Measurements from ENCODE around the gene DERA.
"Not testable (repeated sequence)": the region's sequence is repeated elsewhere in the genome, so short reads cannot be mapped to it uniquely, and the experiment has no call there.

Gene DERA

DNA sequence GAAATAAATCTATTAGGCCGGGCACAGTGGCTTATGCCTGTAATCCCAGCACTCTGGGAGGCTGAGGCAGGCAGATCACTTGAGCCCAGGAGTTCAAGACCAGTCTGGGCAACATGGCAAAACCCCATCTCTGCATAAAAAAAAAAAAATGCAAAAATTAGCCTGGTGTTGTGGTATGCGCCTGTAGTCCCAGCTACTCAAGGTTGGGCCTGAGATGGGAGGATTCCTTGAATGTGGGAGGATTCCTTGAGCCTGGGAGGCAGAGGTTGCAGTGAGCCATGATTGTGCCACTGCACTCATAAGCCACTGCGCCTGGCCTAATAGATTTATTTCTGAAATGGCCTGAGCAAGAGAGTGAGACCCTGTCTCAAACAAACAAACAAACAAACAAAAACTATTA is 55.9 kb downstream of the DERA start:
- DNase-seq, result not testable (repeated sequence)

DNA sequence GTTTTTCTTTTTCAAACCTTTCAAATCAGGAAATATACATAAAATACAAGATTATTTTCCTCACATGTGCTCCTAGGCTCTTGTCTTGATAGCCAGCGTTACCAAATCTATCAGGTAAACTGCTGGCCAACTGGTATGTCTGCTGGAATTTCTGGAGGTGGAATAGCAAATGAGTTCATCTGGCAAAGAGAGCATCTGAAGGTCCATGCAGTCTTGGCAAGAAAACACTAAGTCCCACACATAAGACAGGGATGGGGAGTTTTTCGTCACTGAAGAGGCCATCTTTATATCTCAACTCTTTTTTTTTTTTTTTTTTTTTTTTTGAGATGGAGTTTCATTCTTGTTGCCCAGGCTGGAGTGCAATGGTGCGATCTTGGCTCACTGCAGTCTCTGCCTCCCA is 60.1 kb downstream of the DERA start:
- DNase-seq, result no peak

DNA sequence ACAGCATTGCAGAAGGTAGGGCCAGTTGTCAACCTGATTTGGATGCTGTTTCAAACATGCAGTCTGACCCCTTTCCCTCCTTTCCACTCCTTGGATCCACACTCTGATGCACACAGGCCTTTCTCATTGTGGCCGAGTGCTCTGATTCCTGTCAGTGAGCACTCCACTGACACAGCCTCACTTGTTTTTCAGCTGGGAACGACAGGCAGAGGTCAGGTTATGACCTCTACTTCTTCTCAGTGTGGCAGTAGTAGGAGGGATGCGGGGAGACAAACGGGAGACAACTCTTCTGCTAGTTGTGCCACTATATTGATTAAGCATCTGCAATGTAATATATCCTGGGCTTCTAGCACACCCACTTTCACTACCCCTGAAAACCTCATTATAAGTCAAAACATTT is 61.8 kb downstream of the DERA start:
- DNase-seq, result no peak

DNA sequence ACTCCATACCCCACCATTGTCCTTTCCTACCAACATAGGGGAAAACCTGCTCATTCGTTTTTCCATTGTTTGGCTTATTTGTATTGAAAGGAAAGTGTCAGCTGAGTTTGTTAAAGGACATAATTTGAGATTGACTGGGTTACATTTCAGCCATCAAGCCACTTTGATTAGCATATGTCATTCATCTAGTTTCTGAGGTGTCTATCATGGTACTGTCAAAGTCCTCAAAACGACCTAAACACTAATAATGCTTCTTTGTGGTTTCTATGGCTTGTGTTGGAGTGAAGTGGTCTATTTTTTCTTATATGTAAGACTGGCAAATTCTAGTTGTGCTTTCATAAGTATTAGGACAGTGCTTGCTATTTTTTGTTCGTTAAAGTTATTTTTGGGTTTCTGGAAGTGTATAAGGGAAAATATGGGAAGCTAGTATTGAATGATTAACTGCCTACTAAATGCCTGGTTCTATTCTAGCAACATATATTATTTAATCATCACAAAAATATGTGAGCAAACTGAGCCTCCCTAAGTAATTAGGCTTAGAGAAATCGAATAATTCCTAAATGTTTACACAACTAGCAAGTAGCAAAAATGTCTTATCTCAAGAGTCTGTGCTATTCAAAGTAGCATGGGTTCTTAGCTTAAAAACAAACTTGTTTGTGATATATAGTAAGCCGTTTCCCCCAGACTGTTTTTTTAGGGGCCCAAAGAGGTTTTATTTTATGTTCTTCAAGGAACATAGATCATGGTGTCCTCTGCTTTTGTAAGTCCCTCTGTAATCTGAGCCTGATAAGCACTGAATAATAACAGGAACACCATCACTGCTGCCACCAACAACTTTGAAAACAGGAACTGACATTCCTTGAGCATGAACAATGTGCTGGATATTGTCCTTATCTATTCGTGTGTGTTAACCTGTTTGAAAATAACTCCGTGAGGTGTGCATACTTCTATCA is 67.1 kb downstream of the DERA start:
- DNase-seq, result no peak

DNA sequence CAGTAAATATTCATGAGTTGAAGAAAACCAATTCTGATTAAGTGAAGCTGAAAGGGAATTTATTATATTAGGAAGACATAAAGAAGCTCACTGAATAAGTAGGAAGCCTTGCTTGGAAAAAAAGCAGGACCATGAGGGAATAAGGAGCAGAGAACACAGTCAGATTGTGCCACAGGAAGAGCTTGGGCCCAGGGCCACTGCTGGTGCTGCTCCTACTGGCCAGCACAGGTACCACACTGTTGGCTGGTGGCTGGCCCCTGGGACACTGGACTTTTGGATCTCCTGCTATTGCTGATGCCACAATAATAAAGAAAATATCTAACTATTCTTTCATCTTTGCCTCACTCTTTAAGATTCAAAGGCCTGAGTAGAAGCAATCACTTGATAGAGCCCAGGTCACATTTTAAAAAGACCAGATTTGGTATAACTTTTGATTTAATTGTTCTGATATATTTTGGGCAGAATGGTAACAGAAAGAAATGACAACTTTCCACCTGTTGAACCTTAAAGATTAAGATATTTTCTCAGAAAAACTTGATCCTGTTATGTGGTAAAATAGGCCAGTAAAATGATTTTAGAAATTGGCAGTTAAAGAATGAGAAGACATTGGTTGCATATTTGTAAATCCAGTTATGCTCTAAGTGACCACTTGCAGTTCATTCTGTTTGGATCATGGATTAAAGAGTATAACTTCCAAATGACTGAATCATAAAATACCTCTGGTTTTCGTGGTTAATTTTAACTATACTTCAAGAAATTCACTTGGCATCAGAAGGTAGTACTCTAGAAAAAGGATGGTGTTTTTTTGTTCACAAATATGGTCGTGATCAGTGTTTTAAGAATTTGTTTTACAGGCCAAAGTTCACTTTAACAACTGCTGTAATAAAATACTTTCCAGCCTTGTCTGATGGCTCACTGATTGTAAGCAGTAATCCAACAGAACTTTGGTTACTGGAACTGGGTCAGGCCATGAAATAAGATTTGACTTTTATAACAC is 68.3 kb downstream of the DERA start:
- DNase-seq, result no peak

DNA sequence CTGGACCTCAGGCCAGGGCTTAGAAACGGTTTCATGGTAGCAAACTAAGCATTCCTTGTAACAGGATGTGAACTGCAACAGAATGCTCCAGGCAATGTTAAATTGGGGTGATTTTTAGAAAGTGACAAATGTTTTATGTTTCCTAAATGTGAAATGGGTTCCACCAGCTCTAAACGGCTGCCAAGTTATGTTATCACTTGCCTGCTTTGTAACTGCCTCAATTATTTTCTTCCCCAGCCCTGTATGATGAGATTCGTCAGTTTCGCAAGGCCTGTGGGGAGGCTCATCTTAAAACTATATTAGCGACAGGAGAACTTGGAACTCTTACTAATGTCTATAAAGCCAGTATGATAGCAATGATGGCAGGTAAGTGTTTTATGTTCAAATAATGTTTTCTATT is 70.9 kb downstream of the DERA start:
- no peak for DNase-seq

DNA sequence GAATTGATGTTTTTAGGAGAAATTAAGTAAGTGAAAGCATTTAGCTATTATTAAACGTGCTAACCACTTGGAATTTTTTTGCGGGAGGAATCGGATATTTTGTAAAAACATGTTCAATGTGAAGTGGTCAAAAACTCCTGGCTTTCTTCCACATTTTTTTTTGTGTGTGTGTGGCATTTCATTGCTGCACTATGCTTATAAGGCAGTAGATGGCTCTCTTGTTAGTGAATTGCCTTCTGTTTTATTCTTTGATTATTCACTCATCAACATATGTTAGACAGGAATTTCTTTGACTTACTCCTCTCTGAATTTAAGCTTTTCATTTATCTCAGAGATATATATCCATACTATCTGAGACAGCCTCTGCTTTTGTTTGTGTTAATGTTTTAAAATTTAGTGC is 71.3 kb downstream of the DERA start:
- DNase-seq, result no peak

DNA sequence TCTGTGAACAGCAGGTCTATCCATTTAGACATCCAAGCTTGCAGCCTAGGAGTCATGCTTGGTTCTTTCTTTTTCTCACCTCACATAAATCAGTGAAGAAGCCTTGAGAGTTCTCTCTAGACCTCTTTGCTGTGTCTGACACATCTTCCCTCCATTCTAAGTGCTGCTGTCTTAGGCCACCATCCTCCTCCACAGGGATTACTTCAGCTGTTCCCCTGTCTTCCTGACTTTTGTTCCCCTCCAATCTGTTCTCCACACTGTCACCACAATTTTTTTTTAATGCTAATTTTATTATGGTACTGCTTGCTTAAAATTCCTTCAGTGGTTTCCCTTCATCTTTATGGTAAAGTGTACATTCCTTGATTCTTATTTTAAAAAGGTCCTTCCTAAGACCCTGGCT is 71.8 kb downstream of the DERA start:
- no peak for DNase-seq

DNA sequence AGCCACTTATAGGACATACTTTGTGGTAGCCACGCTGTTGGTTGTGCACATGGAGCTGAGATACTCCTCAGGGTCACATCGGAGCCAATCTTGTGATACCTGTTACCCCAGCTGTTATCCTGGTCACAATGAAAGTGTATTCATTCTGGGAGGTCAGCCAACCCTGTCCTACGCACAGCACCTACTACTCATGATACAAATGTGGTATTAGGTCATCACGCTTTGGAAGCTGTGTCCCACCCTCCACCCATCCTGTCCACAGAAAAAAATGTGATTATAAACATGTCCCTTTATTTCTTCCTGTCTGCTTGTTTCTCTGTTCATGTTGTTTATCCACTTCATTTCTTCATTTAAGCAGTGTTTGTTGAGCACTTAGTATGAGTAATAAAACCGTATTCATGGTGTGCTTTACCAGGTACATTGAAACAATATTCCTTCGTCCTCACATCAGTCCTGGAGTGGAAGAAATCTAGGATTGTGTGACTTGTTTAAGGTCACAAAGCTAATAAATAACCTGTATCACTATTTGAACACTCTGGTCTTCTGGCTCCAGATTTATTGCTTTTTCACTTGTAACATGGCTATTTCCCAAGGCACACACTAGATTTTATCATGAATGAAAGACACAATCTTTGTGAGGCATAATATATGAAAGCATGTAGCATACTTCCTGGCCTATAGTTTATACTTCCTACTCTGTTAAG is 73.1 kb downstream of the DERA start:
- DNase-seq, result no peak

DNA sequence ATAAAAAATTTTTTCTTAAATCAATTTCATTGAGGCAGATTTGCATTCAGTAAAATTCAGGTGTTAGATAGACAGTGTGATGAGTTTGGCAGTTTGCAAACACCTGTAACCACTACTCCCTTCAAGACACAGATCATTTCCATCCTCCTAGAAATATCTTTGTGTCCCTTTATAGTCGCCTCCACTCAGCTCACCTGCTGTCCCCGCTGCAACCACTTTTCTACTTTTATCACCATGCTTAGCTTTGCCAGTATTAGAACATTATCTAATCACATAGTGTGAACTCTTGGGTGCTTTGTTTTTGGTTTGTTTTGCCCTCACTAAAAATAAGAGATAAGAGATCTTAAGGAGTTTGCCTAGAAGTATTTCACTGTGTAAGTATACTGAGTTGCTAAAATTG is 73.8 kb downstream of the DERA start:
- DNase-seq, result no peak

DNA sequence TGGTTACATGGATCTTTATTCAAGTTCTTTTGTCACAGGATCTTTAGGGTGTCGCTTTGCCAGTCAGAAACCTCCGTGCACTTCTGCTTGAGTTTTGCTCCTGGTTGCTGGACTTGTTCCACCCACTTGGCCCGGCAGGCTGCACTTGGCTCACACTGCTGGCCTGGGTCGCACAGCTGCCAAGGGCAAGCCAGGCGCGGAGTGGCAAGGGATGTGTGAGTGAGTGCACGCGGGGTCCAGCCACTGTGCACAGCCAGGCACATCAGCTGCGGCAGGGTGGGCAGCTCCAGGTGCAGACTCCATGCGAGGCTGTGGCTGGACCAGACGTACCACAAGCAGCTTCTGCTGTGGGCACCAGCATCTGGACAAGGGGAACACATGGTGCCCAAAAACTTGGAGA is 76.6 kb downstream of the DERA start:
- no peak for DNase-seq

DNA sequence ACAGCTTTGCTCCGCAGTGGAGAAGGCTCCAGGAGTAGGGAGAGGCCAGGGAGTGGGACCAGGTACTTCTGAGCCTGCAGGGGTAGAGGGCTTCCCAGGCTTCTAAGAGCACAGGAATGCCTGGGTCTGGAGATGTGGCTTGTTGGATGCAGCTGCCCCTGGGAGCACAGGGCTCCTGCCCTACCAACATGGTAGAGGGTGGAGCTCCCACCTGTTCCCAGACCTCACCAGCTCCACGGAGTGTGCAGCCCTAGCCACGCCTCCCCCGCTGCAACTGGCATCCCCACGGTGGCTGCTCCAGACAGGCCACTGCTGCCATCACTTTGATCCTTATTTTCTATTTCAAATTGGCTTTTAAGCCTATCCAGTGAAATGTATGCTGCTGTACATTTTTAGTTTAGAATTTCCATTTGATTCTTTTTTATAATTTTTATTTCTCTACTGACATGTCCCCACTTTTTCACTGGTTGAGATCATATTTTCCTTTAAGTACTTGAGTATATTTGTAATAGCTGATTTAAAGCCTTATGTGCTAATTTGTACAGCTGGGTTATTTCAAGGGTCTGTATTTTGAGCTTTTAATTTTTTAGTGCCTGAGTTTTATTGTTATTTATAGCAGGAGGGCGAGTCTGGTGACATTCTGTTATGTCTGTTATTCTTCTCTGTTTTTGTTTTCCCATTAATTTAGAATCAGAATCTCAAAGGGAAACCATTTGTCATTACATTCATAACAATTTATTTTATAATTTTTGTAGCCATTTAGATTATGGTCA is 78.0 kb downstream of the DERA start:
- DNase-seq, result no peak

DNA sequence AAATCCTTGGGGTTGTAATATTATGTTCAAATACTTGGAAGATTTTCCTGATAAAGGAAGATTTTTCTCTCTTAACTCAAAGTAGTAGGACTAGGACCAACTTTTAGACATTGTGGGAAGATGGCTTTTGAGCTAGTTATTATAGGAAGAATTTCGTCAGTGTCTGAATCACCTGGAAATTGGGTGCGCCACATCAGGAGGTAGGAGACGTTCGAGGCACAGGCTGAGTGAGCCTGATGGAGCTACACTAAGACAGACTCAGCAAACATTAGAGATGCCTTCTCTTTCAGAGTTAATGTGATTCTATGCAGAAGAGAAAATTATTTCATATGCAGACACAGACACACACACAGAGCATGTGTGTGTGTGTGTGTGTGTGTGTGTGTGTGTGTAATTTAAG is 84.7 kb downstream of the DERA start:
- no peak for DNase-seq

DNA sequence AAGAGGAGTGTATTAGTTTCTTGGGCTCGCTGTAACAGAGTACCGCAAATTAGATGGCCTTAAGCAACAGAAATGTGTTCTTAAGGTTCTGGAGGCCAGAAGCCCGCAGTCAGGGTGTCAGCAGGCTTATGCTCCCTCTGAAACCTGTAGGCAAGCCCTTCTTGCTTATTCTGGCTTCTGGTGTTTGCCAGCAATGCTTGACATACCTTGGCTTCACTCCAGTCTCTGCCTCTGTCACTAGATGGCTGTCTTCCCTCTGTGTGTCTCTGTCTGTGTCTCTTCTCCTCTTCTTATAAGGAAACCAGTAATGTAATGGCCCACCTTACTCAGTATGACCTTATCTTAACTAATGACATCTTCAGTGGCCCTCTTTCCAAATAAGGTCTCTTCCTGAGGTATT is 85.1 kb downstream of the DERA start:
- DNase-seq, result no peak

DNA sequence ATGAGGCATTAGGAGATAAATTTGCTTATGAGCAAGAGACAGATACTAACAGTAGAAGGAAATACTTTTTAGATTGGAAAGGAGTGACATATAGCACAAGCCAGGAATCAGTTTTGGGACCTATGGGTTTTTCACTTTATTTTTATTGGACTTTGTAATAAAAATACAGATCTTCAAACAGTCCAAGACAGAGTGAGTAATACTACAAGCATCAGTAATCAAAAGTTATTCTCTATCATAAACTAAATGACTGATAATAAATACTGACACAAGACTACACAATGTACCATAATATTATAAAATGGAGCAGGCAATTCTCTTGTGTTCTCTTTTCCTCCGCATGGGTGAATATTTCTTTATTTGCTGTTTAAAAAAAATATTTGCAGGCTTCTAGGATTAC is 85.8 kb downstream of the DERA start:
- DNase-seq, result no peak

DNA sequence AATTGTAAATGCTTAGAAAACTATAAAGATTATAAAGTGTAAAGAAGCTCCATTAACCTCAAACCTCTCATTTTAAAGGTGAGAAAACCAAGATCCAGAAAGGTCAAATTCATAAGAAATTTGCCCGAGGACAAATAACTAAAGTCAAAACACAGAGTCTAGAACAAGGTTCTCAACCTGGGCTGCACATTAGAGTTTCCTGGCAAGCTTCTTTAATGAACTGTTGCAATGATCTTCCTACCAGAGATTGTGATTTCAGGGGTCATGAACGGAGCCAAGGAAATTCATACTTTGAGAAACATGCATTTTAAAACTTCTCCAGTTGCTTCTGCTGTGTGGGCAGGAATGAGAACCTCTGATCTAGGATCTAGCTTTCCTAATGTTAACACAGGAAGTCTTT is 86.8 kb downstream of the DERA start:
- no peak for DNase-seq

DNA sequence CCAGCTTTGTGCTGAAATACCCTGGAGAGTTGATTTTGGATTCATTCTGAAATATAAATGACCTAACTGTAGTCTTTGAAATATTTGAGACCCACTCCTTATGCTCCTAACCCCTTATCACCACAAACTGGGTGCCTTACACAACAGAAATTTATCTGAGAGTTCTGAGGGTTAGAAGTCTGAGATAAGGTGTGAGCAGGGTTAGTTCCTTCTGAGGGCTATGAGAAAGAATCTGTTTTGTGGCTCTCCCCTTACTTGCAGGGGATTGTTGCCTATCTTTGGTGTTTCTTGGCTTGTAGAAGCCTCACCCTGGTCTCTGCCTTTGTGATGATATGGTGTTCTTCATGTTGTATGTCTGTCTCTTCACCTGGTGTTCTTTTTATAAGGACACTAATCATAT is 91.7 kb downstream of the DERA start:
- no peak for DNase-seq

DNA sequence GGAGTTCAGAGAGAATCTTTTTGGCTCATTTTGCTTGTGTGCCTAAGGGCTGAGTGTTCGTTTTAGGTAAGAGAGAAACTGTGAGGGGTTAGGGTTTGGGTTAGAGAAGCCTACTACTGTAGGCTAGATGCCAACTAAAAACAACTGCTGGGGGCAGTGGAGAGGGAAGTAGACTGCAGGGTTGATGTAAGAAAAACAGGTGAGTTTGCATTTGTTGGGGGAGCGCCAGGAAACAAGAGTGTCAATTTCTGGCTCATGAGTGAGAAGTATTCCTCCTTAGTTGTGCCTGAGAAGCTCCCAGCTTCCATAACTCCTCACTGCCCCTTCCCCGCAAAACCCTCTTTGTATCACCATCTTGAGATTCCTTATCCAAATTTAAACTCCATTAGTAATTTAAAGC is 92.3 kb downstream of the DERA start:
- DNase-seq, result no peak

DNA sequence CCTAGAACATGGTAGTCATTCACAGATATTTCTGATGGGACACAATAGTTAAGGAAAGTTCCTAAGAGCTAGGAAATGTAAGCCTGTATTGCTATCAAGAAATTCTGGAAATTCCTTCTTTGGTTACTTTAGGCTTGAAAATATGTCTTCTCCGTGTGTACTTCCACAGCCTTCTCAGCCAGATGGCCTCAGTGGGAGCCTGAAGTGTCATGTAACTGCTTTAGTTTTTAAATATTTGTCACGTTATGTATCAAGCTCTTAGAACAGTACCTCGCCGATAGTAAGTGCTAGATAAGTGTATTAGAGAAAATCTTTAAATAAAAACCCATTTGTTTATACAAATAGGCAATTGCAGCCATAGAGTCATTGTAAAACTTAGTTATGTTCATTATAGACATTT is 95.6 kb downstream of the DERA start:
- no peak for DNase-seq

DNA sequence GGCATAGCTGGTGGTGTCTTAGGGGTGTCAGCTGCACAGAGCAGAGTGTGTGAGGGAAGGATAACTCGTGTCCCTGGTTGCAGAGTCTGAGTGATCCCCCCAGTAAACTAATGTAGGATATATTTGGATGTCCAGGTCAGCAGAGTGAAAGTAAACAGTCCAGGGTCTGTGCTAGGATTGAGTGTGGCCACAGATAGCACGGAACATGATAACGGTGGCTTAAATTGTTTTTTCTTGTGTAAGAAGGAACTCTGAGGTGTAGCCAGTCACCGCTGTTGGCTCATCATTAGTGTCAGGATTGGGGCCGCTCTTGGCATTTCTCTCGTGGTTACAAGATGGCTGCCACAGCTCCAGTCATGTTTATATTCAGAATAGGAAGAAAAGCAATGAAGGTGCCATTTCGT is 97.3 kb downstream of the DERA start:
- no peak for DNase-seq

DNA sequence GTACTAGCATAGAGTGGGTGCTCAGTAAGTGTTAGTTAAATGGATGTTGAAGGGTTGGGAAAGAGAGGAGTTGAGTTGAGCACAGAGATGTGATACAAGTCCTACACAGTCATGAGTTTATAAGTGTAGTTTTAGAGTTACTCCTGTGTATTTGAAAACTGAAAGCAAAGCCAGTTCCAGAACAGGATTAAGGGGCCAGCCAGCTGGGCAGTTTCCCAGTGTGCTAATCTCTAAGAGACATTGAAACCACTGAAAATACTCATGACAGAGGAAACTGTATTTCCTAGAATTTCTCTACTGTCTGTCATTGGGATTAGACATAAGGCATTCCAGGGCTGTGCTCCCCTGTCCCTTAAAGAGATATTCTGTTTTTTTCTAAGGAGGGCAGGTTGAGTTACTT is 101.0 kb downstream of the DERA start:
- no peak for DNase-seq

DNA sequence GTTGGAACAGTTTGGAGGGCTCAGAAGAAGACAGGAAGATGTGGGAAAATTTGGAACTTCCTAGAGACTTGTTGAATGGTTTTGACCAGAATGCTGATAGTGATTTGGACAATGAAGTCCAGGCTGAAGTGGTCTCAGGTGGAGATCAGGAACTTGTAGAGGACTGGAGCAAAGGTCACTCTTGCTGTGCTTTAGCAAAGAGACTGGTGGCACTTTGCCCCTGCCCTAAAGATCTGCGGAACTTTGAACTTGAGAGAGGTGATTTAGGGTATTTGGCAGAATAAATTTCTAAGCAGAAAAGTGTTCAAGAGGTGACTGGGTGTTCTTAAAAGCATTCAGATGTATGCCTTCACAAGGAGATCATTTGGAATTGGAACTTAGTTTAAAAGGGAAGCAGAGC is 102.6 kb downstream of the DERA start:
- not testable (repeated sequence) for DNase-seq

Data from inflammatory macrophage treated with lipopolysaccharide for 1 hour (primary cell).